ENCODE data around the gene TBC1D2B. TPM values are rescaled to one million over a fixed set of nuclear protein-coding genes. Genes with fewer than 3 reads are reported as not detected.
A peak's percentile ranks its signal among the peaks of the same experiment; 100 is the strongest.

The TBC1D2B gene
- total RNA-seq, 1 experiment from 2014 or later: 18.3 TPM

DNA sequence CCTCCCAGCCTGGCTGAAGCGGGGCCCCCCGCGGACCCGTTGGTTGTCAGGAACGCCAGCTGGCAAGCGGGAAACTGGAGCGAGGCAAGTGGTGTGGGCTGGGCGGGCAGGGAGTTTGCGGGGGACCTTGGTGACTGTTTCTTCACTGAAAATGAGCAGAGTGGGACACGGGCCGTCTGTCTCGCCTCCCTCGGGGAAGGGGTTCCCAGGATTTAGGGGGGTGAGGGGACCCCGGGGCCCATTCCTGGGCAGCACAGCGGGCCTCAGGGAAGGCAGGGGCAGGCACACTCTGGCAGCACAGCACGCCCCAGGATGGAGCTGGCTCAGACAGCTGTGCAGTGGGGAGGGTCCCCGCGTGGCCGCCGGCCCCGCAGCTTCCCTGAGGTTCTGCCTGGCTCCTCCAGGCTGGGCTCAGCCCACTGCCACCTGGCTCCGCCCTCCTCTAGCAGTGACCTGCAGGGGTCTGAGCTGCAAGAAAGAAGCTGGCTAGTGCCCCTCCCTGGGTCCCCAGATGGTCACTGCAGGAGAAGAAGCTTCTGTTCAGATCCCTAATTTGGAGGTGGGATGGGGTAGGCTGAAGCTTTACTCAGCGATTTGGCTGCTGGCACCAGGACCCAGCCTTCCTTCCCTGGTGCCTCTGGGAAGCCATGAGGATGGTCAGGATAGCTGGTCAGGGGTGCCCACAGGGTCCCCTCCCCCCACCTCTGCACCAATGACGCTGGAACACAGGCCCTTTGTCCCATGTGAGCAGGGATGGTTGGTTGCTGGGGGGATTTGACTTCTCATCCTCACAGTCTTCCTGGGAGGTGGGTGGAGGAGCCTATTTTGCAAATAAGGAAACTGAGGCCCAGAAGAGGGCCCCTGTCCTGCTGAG, 90.4 kb downstream of the TBC1D2B start:
- H3K27me3 Mint-ChIP-seq (ENCODE audit: low read depth): no peaks in the 10 kb centered on the region
- CTCF ChIA-PET: interaction anchor here (0.6 to 2.9 kb wide), 10 partner anchors 13 to 208 kb away, joined by 3 to 14 read pairs (median 5); partner anchors contain the start of gene CIB2
- DNase-seq (ENCODE audit: low spot score) (peak; percentile 50), ATAC-seq (peak; percentile 67)
- TF ChIP-seq FOXJ3 (CRISPR knock-in tag; IDR thresholded peaks at IDR 0.05; ENCODE audit: borderline replicate concordance) (no peak), EMX1 (CRISPR knock-in tag; IDR thresholded peaks at IDR 0.05) (no peak)
- POLR2A ChIA-PET: no interaction called here
- no peak overlapping the region for H3K27ac Mint-ChIP-seq
- H3K4me3 Mint-ChIP-seq: no peak overlapping the region
- no peaks in the 10 kb centered on the region for H3K9me3 Mint-ChIP-seq
- peaks cover 18% of the 10 kb centered on the region for H3K4me1 Mint-ChIP-seq
- H3K36me3 Mint-ChIP-seq: no peaks in the 10 kb centered on the region

DNA sequence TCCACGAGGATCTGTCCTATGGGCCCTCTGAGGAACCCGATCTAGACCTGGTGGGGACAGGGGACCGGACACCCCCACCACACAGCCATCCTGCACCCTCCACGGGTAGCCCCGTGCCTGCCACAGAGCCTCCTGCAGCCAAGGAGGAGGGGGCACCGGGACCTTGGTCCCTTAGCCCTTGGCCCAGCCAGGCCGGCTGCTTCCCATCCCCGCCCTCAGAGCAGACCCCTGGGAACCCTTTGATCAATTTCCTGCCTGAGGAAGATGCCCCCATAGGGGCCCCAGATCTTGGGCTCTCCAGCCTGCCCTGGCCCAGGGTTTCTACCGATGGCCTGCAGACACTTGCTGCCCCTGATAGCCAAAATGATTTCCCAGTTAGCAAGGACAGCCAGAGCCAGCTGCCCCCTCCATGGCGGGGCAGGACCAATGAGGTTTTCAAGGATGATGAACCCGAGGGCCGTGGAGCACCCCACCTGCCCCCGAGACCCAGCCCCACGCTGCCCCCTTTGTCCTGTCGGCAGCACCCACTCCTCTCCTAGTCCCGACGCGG, 91.5 kb downstream of the TBC1D2B start:
- Mint-ChIP-seq H3K27me3 (ENCODE audit: low read depth) (no peaks in the 10 kb centered on the region), H3K27ac (no peak overlapping the region), H3K9me3 (no peaks in the 10 kb centered on the region), H3K4me3 (no peak overlapping the region), H3K36me3 (no peaks in the 10 kb centered on the region), H3K4me1 (peaks cover 18% of the 10 kb centered on the region)
- no peak for DNase-seq (ENCODE audit: low spot score)
- ChIA-PET POLR2A (no interaction called here), CTCF (interaction anchor here (0.6 to 2.9 kb wide), 7 partner anchors 14 to 210 kb away, joined by 3 to 14 read pairs (median 5); no protein-coding TSS in a partner anchor)
- TF ChIP-seq ATF3 (CRISPR knock-in tag; conservative IDR thresholded peaks at IDR 0.05) (no peak), ZNF232 (CRISPR knock-in tag; IDR thresholded peaks at IDR 0.05) (no peak), RORB (CRISPR knock-in tag; IDR thresholded peaks at IDR 0.05) (no peak), ATF1 (CRISPR knock-in tag; IDR thresholded peaks at IDR 0.05) (no peak), PRRX2 (CRISPR knock-in tag; IDR thresholded peaks at IDR 0.05) (no peak), MXD4 (CRISPR knock-in tag; IDR thresholded peaks at IDR 0.05; ENCODE audit: borderline replicate concordance) (no peak), ZNF416 (CRISPR knock-in tag; IDR thresholded peaks at IDR 0.05) (no peak), FOXP1 (CRISPR knock-in tag; IDR thresholded peaks at IDR 0.05; ENCODE audit: borderline replicate concordance) (no peak), AR (CRISPR knock-in tag; IDR thresholded peaks at IDR 0.05) (no peak), ATF6 (CRISPR knock-in tag; IDR thresholded peaks at IDR 0.05) (no peak), ZNF219 (CRISPR knock-in tag; IDR thresholded peaks at IDR 0.05; ENCODE audit: borderline replicate concordance) (no peak), ZNF423 (CRISPR knock-in tag; IDR thresholded peaks at IDR 0.05) (no peak), GTF2I (CRISPR knock-in tag; conservative IDR thresholded peaks at IDR 0.05) (no peak), ZNF138 (CRISPR knock-in tag; conservative IDR thresholded peaks at IDR 0.05) (no peak), MLX (CRISPR knock-in tag; IDR thresholded peaks at IDR 0.05) (no peak)
- TF ChIP-seq, protein P1, sequence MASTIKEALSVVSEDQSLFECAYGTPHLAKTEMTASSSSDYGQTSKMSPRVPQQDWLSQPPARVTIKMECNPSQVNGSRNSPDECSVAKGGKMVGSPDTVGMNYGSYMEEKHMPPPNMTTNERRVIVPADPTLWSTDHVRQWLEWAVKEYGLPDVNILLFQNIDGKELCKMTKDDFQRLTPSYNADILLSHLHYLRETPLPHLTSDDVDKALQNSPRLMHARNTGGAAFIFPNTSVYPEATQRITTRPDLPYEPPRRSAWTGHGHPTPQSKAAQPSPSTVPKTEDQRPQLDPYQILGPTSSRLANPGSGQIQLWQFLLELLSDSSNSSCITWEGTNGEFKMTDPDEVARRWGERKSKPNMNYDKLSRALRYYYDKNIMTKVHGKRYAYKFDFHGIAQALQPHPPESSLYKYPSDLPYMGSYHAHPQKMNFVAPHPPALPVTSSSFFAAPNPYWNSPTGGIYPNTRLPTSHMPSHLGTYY (CRISPR knock-in tag; IDR thresholded peaks at IDR 0.05): no peak
- ATAC-seq: no peak

Measured in WTC11 (cell line).